Fibroblast of mammary gland (primary cell): ENCODE results near the gene C19orf85.

Experiments
- DNase-seq: peaks from one replicate; pipeline ENCODE4 v3.0.0-alpha.2; 2010; ENCODE audit warnings: low read depth
- H3K4me3 ChIP-seq: 2 replicates; pipeline ENCODE4 v1.5.1; 2011; ENCODE audit warnings: low read depth, mild to moderate bottlenecking, low read length, moderate library complexity; ENCODE audit not compliant: control insufficient read depth
- TF ChIP-seq, protein P1 (sequence below): conservative IDR thresholded peaks from 2 replicates; pipeline ENCODE4 v1.5.1; 2011; ENCODE audit warnings: low read depth, low read length, inconsistent platforms; ENCODE audit not compliant: control insufficient read depth, insufficient read depth

Gene C19orf85

DNA sequence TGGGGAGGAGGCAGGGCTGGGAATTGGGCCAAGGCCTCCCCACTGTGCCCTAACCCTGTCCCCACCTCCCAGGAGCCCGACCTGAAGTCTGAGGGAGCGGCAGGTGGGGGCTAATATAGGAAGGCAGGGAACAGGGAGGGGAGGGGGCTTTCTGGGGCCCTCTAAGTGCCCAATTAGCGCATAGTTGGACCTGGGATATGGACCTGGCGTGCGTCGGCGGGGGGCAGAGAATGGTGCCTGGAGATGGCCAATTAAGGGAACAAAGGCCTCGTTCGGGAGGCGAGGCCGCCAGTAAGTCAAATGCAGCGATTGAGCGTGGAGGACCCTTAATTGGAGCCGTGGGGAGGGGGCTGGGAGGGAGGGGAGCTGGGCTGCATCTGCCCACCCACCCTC is at the start of gene C19orf85:
Gene C19orf85, minus strand, starts transcription at position 90 of the 393 bp plus-strand sequence. CDS start 197 bp downstream, outside the sequence.
- no peak for DNase-seq
- H3K4me3 ChIP-seq: no peak within 1 kb of the TSS
- TF ChIP-seq, protein P1, sequence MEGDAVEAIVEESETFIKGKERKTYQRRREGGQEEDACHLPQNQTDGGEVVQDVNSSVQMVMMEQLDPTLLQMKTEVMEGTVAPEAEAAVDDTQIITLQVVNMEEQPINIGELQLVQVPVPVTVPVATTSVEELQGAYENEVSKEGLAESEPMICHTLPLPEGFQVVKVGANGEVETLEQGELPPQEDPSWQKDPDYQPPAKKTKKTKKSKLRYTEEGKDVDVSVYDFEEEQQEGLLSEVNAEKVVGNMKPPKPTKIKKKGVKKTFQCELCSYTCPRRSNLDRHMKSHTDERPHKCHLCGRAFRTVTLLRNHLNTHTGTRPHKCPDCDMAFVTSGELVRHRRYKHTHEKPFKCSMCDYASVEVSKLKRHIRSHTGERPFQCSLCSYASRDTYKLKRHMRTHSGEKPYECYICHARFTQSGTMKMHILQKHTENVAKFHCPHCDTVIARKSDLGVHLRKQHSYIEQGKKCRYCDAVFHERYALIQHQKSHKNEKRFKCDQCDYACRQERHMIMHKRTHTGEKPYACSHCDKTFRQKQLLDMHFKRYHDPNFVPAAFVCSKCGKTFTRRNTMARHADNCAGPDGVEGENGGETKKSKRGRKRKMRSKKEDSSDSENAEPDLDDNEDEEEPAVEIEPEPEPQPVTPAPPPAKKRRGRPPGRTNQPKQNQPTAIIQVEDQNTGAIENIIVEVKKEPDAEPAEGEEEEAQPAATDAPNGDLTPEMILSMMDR: no peak

DNA sequence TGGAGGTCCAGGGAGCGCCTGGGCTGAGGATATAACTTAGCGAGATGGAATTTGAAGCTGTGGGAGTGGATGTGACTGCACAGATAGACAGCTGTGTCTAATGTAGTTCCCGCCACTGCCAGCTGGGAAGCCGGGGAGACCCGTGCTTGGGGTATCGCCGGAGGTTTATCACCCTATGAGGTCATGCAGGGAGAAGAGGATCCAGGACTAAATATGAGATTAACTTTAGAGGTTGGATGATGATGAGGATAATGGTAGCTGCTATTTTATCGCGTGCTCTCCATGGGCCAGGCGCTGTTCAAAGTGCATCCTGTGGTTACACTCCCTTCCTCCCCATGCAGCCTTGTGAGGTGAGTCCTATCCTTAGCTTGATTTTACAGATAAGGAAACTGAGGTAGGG is 43.6 kb upstream of the C19orf85 start:
- H3K4me3 ChIP-seq: no peak overlapping the region
- DNase-seq: no peak
- TF ChIP-seq, protein P1: no peak

DNA sequence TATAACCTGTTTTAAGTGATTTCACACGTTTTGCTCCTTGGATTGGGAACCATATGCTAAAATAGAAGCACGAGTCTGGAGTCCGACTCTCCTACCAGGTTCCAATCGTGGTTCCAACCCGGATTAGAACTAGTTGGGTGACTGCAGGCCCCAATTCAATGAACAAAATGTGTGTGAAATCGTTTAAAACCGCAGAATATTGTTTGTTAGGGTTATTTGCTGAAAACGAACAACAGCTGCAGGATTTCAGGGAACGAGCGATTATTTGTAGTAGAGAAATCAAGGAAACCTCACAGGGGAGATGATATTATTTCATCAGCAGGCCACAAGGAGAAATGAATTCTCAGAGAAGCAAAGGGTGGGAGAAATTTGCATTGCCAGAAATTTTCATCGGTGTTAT is 40.4 kb upstream of the C19orf85 start:
- no peak for DNase-seq
- H3K4me3 ChIP-seq: no peak overlapping the region
- TF ChIP-seq, protein P1: no peak

DNA sequence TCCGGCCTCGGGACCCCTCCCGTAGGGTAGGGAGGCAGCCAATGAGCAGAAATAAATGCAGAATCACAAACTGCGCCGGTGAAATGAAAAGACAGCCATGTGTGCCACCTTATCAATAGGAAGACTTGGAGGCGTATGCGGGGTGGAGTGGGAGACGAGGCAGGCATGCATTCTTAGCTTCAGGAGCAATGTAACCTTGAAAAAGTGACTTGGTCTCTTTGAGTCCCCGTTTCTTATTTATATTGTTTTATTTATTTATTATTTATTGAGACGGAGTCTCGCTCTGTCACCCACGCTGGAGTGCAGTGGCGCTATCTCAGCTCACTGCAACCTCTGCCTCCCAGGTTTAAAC is 39.7 kb upstream of the C19orf85 start:
- DNase-seq: no peak
- TF ChIP-seq, protein P1: no peak

DNA sequence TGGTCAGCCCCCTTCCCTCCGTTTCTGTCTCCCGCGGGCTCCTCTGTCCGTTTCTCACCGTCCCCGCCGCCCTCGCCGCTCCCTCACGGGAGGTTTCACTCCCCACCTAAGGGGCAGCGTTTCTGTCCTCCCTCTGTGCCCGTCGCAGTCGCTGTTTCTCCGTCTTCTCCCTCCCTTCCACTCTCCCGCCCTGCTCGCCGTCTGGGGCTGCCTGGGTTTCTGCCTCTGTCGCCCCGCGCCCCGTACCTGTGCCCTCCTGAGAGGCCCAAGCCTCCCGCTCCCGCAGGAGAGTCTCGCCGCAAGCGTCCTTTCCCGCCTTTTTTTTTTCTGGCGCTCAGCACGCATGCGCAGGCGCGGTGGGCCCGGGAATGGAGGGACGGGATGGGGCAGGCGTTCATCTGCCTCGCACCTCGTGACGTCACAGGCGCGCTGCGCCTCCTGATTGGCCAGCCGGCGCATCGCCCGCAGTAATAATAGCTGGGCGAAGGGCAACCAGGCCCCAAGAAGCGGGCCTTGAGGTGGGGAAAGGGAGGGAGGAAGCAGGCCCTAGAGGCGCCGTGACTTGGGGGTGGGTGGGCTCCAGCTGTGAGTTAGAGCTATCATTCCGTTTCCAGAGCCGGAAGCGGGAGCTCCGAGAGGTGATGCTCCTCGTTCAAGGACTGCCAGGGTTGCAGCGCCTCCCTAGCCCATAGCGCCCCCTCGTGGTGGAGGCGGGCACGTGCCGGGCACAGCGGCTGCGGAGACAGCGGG is 39.1 kb upstream of the C19orf85 start:
- DNase-seq: peak; percentile 88
- H3K4me3 ChIP-seq: peak overlapping the region; percentile 40
- TF ChIP-seq, protein P1: peak; percentile 73

More for the DNA sequence above, 39.7 kb upstream of the C19orf85 start:
- no peak overlapping the region for H3K4me3 ChIP-seq

DNA sequence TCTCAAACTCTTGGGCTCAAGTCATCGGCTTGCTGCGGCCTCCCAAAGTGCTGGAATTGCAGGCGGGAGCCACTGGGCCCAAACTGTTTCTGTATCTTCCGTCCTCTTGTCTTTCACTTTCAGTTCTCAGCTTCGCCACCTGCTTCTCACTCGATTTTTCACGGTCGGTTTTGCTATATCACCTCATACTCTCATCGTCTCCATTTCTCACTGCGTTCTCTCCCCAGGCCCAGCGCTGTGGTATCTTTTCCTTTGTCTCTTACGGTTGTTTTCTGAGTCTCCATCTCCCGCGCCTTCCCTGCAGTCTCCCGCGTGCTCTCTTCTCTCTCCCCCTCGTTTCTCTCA is 38.6 kb upstream of the C19orf85 start:
- H3K4me3 ChIP-seq: no peak overlapping the region
- TF ChIP-seq, protein P1: no peak
- no peak for DNase-seq

DNA sequence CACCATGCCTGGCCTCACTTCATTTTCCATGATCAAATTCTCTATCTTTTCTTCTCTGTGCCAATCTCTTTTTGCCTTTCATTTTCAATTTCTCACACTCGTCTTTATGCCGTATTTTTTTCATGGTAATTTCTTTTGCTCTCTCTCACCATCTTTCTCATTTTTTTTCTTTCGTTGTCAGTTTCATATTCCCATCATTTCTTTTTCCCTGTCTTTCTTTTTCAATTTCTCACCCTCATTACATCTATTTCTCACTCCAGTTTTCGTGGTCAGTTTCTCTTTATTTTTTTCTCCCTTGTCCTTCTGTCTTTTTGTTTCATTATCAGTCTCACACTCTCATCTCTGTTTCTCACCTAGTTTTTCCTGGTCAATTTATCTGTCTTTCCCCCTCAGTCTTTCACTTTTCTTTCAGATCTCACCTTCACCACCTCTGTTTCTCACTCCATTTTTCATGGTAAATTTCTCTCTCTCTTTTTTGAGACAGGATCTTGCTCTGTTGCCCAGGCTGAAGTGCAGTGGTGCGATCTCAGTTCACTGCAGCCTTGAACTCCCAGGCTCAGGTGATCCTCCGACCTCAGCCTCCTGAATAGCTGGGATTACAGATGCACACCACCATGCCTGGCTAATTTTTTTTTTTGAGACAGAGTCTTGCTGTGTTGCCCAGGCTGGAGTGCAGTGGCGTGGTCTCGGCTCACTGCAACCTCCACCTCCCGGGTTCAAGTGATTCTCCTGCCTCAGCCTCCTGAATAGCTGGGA is 37.8 kb upstream of the C19orf85 start:
- TF ChIP-seq, protein P1: no peak
- no peak overlapping the region for H3K4me3 ChIP-seq
- DNase-seq: no peak
